ENCODE results near the gene TUBA4B. TPM values are rescaled to one million over a fixed set of nuclear protein-coding genes. Genes with fewer than 3 reads are reported as not detected.

Gene TUBA4B
- total and polyA plus RNA-seq, 2 experiments from 2014 or later, result not detected

GRCh38 chr2:219249203-219249980, 3.7 kb upstream of the TUBA4B start:
- WGBS, 2 experiments (ENCODE audit: low coverage in 1 of 2, low lambda C conversion rate in 2 of 2, missing lambda C conversion rate in 2 of 2), result 20 to 22% methylated on average over 7 of the region's 7 CpGs
- no peaks in the 10 kb centered on the region for H3K36me3 ChIP-seq (ENCODE audit: low read depth)
- in situ Hi-C loops (cut with MboI), result no loop called here

GRCh38 chr2:219250049-219250781, 2.8 kb upstream of the TUBA4B start:
- no peaks in the 10 kb centered on the region for H3K27me3 ChIP-seq (replicated peaks; ENCODE audit: insufficient read depth)
- peak overlapping the region; percentile 66 for H3K9ac ChIP-seq

More at GRCh38 chr2:219249203-219249980, 3.7 kb upstream of the TUBA4B start:
- H4K20me1 ChIP-seq (ENCODE audit: insufficient read depth), result no peaks in the 10 kb centered on the region
- 0 out of 2 replicates have a peak overlapping the region, but pooled peaks have one; percentile 2 for H2AFZ ChIP-seq
- no peaks in the 10 kb centered on the region for H3K9me2 ChIP-seq (ENCODE audit: insufficient read depth)
- peaks cover 43% of the 10 kb centered on the region for H3F3A ChIP-seq (ENCODE audit: insufficient read depth)
- no peaks in the 10 kb centered on the region for H3K9me3 ChIP-seq (ENCODE audit: low read depth)
- H3K9ac ChIP-seq, result peak overlapping the region; percentile 66
- H3K4me2 ChIP-seq (ENCODE audit: unreplicated experiment), result peak overlapping the region; percentile 80
- peaks cover 54% of the 10 kb centered on the region for H3K4me1 ChIP-seq (ENCODE audit: insufficient read depth)
- peaks cover 30% of the 10 kb centered on the region for H3K79me2 ChIP-seq (ENCODE audit: insufficient read depth)
- H3K4me3 ChIP-seq, result peak overlapping the region; percentile 28; the same call in 1 of the 2 replicates
- H3K27ac ChIP-seq, result peak overlapping the region; percentile 89
- no peak for TF ChIP-seq EZH2phosphoT487 (IDR thresholded peaks at IDR 0.05; ENCODE audit: insufficient read depth, low read depth)
- TF ChIP-seq EZH2 (IDR thresholded peaks at IDR 0.05; ENCODE audit: insufficient read depth, poor library complexity, severe bottlenecking), result no peak
- peak; percentile 92 for DNase-seq
- no peaks in the 10 kb centered on the region for H3K27me3 ChIP-seq (replicated peaks; ENCODE audit: insufficient read depth)

GRCh38 chr2:219251656-219252055, 1.4 kb upstream of the TUBA4B start:
- no peaks in the 10 kb centered on the region for H3K9me3 ChIP-seq (ENCODE audit: low read depth)
- H3K27ac ChIP-seq, result no peak overlapping the region
- H2AFZ ChIP-seq, result no peak overlapping the region
- DNase-seq, result peak; percentile 18
- no peaks in the 10 kb centered on the region for H4K20me1 ChIP-seq (ENCODE audit: insufficient read depth)
- H3K9me2 ChIP-seq (ENCODE audit: insufficient read depth), result no peaks in the 10 kb centered on the region
- no peak for TF ChIP-seq EZH2phosphoT487 (IDR thresholded peaks at IDR 0.05; ENCODE audit: insufficient read depth, low read depth)
- no peaks in the 10 kb centered on the region for H3K36me3 ChIP-seq (ENCODE audit: low read depth)
- peaks cover 41% of the 10 kb centered on the region for H3K4me1 ChIP-seq (ENCODE audit: insufficient read depth)
- no peaks in the 10 kb centered on the region; the same call in 1 of the 2 replicates for H3K27me3 ChIP-seq (replicated peaks; ENCODE audit: insufficient read depth)
- no peak overlapping the region for H3K4me2 ChIP-seq (ENCODE audit: unreplicated experiment)
- peaks cover 9% of the 10 kb centered on the region for H3K79me2 ChIP-seq (ENCODE audit: insufficient read depth)
- in situ Hi-C loops (cut with MboI), result no loop called here
- no peak overlapping the region for H3K4me3 ChIP-seq
- H3F3A ChIP-seq (ENCODE audit: insufficient read depth), result peaks cover 46% of the 10 kb centered on the region
- WGBS, 2 experiments (ENCODE audit: low coverage in 1 of 2, low lambda C conversion rate in 2 of 2, missing lambda C conversion rate in 2 of 2), result 84 to 85% methylated on average over 6 of the region's 6 CpGs
- no peak overlapping the region for H3K9ac ChIP-seq

More at GRCh38 chr2:219250049-219250781, 2.8 kb upstream of the TUBA4B start:
- H4K20me1 ChIP-seq (ENCODE audit: insufficient read depth), result no peaks in the 10 kb centered on the region
- peaks cover 50% of the 10 kb centered on the region for H3F3A ChIP-seq (ENCODE audit: insufficient read depth)
- no peak overlapping the region; the same call in 1 of the 2 replicates for H3K4me3 ChIP-seq
- H2AFZ ChIP-seq, result no peak overlapping the region
- TF ChIP-seq EZH2phosphoT487 (IDR thresholded peaks at IDR 0.05; ENCODE audit: insufficient read depth, low read depth) (no peak), EZH2 (IDR thresholded peaks at IDR 0.05; ENCODE audit: insufficient read depth, poor library complexity, severe bottlenecking) (no peak)
- peak overlapping the region; percentile 89 for H3K27ac ChIP-seq
- peaks cover 49% of the 10 kb centered on the region for H3K4me1 ChIP-seq (ENCODE audit: insufficient read depth)
- 80 to 83% methylated on average over 22 of the region's 22 CpGs for WGBS, 2 experiments (ENCODE audit: low coverage in 1 of 2, low lambda C conversion rate in 2 of 2, missing lambda C conversion rate in 2 of 2)
- H3K79me2 ChIP-seq (ENCODE audit: insufficient read depth), result peaks cover 22% of the 10 kb centered on the region
- H3K9me2 ChIP-seq (ENCODE audit: insufficient read depth), result no peaks in the 10 kb centered on the region
- DNase-seq, result peak; percentile 33
- in situ Hi-C loops (cut with MboI), result no loop called here
- H3K4me2 ChIP-seq (ENCODE audit: unreplicated experiment), result peak overlapping the region; percentile 80
- no peaks in the 10 kb centered on the region for H3K9me3 ChIP-seq (ENCODE audit: low read depth)
- no peaks in the 10 kb centered on the region for H3K36me3 ChIP-seq (ENCODE audit: low read depth)

DNA sequence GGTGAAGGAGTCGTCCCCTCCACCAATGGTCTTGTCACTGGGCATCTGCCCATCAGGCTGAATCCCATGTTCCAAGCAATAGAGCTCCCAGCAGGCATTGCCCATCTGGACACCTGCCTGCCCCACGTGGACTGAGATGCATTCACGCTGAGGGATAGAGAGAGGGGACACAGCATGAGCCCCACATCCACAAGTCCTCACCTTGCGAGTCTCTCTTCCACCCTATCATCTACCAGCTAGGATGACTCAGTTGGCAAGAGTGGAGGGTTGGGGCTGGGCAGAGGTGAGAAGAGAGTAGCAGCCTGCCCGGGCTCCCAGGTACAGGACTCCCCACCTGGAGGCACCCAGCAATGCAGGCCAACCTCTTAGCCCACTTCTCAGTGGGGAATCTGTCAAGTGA, 959 bp upstream of the TUBA4B start:
- no peak overlapping the region for H3K4me3 ChIP-seq
- in situ Hi-C loops (cut with MboI), result no loop called here
- no peaks in the 10 kb centered on the region for H3K9me2 ChIP-seq (ENCODE audit: insufficient read depth)
- H3F3A ChIP-seq (ENCODE audit: insufficient read depth), result peaks cover 46% of the 10 kb centered on the region
- 56 to 65% methylated on average over 5 of the region's 5 CpGs for WGBS, 2 experiments (ENCODE audit: low coverage in 1 of 2, low lambda C conversion rate in 2 of 2, missing lambda C conversion rate in 2 of 2)
- no peaks in the 10 kb centered on the region for H3K9me3 ChIP-seq (ENCODE audit: low read depth)
- H3K79me2 ChIP-seq (ENCODE audit: insufficient read depth), result peaks cover 5% of the 10 kb centered on the region
- no peak overlapping the region for H3K4me2 ChIP-seq (ENCODE audit: unreplicated experiment)
- no peaks in the 10 kb centered on the region for H3K36me3 ChIP-seq (ENCODE audit: low read depth)
- no peak overlapping the region for H3K9ac ChIP-seq
- no peaks in the 10 kb centered on the region; the same call in 1 of the 2 replicates for H3K27me3 ChIP-seq (replicated peaks; ENCODE audit: insufficient read depth)
- H2AFZ ChIP-seq, result no peak overlapping the region
- peak; percentile 3 for DNase-seq
- H4K20me1 ChIP-seq (ENCODE audit: insufficient read depth), result no peaks in the 10 kb centered on the region
- TF ChIP-seq EZH2 (IDR thresholded peaks at IDR 0.05; ENCODE audit: insufficient read depth, poor library complexity, severe bottlenecking) (no peak), EZH2phosphoT487 (IDR thresholded peaks at IDR 0.05; ENCODE audit: insufficient read depth, low read depth) (no peak)
- no peak overlapping the region for H3K27ac ChIP-seq
- peaks cover 40% of the 10 kb centered on the region for H3K4me1 ChIP-seq (ENCODE audit: insufficient read depth)

Data from GM23248 (cell line).